ENCODE measurements around the gene MYH6.

Gene MYH6

DNA sequence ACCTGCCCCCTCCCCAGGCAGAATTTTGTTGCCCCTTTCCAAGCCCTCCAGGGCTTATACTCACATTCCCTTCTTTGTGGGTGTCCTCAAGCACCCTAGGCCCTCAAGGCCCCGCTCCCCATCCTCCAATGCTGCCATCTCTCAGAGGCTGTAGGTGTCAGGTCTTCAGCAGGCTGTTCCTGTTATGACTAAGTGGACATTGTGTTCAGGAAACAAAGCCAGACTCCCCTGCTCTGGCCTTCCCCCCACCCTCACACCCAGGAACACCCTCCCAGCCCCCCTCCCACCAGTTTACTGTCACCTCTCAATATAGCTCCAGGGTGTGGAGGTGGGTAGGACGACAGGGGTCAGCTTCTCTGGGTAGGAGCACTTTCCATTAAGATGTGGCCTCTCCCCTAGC is 1.4 kb upstream of the MYH6 start:
- no peak for TF ChIP-seq CTCF (conservative IDR thresholded peaks at IDR 0.05)
- H3K27ac ChIP-seq, result no peak overlapping the region

GRCh38 chr14:23408307-23408630 is 196 bp upstream of the MYH6 start:
- TF ChIP-seq CTCF (conservative IDR thresholded peaks at IDR 0.05), result no peak
- H3K27ac ChIP-seq, result no peak overlapping the region

- TF ChIP-seq CTCF (conservative IDR thresholded peaks at IDR 0.05), result no peak
- H3K27ac ChIP-seq, result no peak overlapping the region
Measured at GRCh38 chr14:23406725-23407355, 1.2 kb downstream of the MYH6 start.

DNA sequence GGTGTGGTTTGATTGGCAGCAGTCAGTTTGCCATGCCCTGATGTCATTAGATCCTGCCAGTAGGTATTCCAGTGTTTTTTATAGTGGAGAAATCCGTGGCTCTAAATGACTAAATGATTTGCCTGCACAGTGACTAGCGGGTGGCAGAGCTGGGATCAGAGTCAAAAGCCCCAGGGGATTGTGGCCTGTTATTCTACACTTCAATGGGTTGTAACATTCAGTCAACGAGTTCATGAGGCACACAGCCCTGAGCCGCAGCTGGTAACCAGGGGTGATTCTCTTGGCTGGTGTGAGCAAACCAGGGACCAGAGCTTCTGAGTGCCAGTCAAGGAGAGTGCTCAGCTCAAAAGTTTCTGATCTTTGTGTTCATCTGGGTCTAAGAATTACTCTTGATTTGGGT is 1.8 kb downstream of the MYH6 start:
- no peak for TF ChIP-seq CTCF (conservative IDR thresholded peaks at IDR 0.05)
- no peak overlapping the region for H3K27ac ChIP-seq

DNA sequence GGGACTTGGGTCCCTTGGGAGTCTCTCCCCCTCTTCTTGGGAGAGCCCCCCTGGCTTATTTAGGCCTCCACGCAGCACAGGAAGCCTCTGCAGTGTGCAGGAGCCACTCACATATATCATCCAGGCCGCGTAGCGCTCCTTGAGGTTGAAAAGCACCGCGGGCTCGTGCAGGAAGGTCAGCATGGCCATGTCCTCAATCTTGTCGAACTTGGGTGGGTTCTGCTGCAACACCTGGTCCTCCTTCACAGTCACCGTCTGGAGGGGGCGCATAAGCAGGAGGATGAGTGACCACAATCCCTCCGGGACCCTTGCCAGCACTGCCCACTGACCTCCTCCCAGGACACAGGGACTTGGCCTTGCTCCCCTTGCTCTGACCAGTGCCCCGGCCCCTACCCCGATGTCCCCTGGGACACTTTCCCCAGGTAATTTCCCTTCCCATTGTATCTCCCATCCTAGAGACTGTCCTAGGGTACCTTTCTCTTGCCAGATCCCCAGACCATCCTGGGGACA is 2.5 kb downstream of the MYH6 start:
- no peak overlapping the region for H3K27ac ChIP-seq
- TF ChIP-seq CTCF (conservative IDR thresholded peaks at IDR 0.05), result no peak

DNA sequence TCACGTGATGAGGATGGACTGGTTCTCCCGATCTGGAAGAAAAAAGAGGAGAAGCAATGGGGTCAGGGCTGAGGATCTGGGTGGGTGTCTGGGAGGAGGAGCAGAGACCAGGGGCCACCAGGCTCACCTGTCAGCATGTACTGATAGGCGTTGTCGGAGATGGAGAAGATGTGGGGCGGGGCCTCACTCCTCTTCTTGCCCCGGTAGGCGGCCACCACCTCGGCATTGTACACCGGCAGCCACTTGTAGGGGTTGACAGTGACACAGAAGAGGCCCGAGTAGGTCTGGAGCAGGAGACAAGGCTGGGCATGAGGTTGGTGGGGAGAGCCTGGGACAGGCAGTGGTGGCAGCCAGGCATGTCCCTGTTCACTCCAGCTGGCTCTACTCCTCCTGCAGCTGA is 3.0 kb downstream of the MYH6 start:
- no peak overlapping the region for H3K27ac ChIP-seq

DNA sequence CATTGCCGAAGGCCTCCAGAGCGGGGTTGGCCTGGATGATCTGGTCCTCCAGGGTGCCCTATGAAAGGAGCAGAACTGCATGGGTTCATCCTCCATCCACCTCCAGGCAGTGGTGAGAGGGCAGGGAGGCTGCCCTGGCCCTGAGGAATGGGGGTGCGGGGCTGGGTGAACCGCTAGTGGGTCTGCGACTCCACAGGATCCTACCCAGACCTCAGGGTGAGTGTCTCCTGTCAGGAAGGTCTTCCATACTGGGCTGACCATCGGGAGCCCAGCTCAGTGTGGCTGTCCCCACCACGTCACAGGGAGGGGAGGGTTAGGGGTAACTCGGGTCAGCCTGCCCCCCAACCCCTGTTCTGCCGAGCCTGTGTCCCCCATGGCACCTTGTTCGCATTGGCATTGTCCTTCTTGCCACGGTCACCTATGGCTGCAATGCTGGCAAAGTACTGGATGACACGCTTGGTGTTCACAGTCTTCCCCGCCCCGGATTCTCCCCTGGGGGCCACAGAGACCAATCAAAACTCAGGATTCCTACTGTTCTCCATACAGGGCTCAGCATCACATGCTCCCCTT is 3.7 kb downstream of the MYH6 start:
- no peak overlapping the region for H3K27ac ChIP-seq
- no peak for TF ChIP-seq CTCF (conservative IDR thresholded peaks at IDR 0.05)

More for the DNA sequence above, 3.0 kb downstream of the MYH6 start:
- no peak for TF ChIP-seq CTCF (conservative IDR thresholded peaks at IDR 0.05)
